HG02678 (cell line): ENCODE results near the gene SECTM1.

ENCODE experiments used
- ATAC-seq: cut with Tn5 transposase; IDR thresholded peaks from one replicate; pipeline ENCODE4 v1.9.1; 2021; ENCODE audit warnings: mild to moderate bottlenecking, moderate library complexity; ENCODE audit not compliant: unreplicated experiment

SECTM1 gene

DNA sequence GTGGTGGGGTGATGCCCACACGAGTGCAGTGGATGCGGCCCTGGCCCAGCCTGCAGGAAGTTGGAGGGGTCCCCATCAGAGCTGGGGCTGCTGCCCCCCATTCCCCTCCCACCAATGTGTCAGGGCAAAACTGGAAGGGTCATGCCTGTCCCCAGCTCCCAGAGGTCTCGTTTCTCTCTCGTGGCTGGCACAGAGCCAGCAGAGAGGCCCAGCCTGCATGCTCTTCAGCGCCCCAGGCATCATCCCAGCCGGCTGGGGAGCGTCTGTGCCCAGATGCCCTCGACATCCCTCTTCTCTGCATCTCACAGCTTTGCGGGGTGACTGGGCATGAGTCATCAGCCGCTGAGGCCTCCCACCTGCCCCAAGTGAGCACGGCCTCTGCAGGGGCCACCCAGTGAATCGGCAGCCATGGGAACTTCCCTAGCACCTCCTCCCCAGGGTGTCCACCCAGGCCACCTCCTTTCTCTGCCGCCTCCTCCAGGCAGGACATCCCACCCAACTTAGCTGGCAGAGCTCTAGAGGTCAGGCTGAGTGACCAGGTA, 50.3 kb downstream of the SECTM1 start:
- no peak for ATAC-seq

DNA sequence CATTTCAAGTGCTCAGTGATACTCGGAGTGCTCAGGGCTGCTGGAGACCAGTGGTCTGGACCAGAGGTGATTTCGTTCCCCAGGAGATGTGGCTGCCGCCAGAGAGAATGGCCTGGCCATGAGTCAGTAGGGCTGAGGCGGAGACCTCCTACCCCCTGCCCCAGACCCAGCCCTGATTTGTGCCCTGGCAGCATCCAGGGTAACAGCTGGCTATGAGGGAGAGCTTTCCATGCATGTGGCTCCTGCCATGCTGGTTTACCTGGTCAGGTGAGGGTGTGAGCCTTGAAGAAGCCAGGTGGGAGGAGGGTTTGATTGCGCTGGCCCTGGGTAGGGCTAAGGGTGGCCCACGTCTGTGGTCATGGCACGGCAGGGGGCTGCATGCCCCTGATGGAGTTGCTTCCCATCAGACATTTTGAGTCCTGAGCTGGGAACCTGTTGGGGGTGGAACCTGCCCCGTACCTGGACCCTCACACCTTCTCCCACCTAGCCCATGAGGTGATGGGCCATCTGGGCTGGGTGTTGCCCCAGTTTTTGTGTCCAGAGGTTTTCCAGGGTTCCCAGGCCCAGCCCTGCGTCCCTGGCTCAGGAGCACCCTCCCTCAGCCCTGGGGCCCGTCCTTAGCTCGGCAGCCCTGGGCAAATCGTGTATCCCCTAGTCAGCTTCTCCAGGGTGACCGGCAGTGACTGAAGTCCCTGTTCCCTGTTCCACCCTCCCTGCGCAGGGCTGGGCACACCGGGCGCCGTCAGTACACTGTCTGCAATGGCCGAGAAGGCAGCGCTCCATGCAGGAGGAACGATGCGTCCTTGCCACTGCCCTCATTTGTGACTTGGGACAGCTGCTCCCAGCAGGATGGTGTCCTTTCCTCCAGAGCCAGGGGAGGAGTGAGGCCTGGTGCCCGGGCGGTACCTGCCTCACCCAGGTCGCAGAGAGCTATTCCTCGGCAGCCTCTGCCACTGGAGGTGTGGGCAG, 51.0 kb downstream of the SECTM1 start:
- ATAC-seq: no peak

DNA sequence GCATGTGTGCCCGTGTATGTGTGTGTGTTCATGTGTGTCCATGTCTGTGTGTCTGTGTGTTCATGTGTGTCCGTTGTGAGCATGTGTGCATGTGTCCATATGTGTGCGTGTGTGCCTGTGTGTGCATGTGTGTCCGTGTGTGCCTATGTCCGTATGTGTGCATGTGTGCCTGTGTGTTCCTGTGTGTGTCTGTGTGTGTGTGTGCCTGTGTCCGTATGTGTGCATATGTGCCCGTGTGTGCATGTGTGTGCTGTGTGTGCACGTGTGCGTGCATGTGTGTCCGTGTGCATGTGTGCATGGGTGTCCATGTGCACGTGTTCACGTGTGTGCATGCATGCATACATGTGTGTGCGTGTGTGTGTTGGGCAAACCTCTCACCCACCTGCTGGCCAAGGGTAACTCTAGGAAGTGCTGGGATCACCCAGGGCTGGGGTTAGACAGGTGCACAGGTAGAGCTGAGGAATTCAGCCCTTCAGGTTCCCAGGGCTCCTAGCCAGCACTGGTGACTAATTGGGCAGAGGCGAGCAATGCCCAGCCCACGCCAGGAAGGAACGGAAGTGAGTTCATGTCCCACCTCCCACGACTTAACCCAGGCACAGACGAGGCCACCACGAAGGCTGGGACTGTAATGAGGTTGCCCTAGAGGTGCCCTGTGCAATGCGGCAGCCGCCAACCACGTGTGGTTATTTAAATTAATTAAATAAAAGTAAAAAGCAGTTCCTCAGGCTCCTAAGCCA, 51.9 kb downstream of the SECTM1 start:
- ATAC-seq: no peak

DNA sequence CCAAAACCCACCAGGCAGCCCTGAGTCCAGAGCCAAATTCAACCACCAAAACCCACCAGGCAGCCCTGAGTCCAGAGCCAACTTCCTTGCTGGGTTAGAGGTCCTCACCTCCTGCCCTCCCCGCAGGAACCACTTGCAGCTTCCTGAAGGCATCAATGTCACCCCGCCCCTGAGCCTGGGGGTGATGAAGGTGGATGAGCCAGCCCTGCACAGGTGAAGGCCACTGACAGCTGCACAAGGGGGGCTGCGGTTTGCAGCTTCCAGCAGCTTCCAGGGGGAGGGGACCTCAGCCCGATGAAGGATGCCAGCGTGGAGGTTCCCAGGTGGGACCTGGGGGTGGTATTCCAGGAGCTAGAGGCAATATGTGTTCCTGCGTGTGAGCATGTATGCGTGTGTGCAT, 52.5 kb downstream of the SECTM1 start:
- no peak for ATAC-seq

DNA sequence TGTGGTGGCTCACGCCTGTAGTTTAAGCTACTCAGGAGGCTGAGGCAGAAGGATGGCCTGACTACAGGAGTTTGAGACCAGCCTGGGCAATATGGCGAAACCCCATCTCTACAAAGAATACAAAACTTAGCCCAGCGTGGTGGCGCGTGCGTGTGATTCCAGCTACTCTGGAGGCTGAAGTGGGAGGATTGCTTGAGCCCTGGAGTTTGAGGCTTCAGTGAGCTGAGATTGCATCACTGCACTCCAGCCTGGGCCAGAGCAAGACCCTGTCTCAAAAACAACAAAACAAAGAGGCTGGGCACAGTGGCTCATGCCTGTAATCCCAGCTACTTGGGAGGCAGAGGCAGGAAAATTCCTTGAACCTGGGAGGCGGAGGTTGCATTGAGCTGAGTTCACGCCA, 53.0 kb downstream of the SECTM1 start:
- no peak for ATAC-seq

DNA sequence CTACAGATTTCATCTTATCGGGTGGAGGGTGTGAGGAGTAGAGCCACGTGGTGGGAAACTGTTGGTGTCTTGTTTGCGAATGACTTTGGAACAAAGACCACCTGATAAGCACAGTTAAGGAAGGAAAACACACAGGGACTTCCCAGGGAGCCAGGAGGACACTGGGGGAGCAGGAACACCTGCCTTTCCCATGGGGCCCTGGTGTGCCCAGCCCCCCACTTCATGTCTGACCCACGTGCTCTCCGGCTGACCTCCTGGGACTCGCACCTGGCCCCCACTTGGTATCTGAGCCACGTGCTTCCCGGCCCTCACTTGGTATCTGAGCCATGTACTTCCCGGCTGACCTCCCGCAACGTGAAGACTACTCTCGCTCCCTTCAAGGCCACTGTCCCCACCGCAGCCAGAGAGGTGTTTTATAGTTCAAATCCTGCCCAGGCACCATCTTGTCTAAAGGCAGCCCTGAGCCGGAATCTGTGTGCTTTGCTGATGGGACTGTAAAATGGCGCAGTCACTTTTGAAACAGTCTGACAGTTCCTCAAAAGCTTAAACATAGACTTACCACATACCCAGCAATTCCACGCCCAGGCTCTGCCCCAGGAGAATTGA, 54.7 kb downstream of the SECTM1 start:
- no peak for ATAC-seq

DNA sequence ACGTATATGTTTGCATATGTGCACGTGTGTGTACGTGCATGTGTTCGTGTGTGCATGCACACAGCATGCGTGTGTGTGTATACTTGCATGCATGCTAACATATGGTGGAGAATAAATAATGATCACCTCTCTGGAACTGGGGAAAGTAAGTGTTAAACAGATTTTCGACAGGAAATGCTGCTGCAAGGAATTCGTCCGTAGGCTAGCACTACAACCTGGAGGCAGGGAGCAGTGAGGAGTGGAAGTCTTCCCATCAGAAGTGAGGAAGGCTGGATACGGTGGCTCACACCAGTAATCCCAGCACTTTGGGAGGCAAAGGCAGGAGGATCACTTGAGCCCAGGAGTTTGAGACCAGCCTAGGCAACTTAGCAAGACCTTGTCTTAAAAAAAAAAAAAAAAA, 55.3 kb downstream of the SECTM1 start:
- ATAC-seq: no peak

DNA sequence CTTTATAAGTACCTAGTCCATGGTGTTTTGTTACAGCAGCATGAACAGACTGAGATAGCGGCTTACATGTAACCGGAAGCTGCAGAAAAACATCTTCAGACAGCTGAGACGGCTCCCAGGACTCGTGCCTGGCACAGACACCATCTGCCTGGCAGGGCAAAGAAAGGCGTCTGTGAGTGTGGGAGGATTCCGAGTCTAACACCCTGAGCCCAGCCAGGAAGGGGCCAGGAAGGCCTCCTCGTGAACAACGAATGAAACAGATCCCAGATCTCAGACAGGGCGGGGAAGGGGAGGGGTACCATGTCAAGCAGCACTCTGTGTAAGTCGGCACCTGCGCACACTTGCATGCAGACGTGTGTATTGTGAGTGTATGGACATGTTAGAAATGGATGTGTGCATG, 55.7 kb downstream of the SECTM1 start:
- ATAC-seq: no peak

DNA sequence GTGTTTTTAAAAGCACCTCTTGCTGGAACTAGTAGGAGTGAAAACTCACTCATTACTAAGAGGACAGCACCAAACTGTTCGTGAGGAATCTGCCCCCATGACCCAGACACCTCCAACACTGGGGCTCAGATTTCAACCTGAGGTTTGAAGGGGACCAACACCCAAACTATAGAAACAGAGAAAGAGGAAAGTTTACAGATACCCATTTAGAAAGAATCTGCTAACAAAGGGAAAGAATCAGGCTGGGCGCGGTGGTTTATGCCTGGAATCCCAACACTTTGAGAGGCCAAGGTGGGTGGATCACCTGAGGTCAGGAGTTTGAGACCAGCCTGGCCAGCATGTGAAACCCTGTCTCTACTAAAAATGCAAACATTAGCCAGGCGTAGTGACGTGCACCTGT, 56.6 kb downstream of the SECTM1 start:
- no peak for ATAC-seq

DNA sequence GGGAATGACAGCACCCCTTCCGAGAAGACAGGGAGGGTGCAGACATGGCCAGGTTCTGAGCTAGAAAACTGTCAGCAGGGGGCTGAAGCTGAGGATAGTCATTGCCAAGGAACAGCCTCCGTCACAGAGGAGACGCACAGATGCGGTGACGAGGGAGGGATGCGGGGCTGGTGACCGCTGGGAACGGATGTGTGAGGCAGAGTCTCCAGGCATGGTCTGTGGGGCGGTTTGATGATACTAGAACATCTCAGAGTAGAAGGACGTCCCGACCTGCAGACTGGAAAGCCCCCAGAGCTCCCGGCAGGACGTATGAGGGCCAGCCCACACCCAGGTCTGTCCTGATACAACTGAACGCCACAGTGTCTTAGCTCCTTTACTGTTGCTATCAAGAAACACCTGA, 58.2 kb downstream of the SECTM1 start:
- ATAC-seq: no peak

DNA sequence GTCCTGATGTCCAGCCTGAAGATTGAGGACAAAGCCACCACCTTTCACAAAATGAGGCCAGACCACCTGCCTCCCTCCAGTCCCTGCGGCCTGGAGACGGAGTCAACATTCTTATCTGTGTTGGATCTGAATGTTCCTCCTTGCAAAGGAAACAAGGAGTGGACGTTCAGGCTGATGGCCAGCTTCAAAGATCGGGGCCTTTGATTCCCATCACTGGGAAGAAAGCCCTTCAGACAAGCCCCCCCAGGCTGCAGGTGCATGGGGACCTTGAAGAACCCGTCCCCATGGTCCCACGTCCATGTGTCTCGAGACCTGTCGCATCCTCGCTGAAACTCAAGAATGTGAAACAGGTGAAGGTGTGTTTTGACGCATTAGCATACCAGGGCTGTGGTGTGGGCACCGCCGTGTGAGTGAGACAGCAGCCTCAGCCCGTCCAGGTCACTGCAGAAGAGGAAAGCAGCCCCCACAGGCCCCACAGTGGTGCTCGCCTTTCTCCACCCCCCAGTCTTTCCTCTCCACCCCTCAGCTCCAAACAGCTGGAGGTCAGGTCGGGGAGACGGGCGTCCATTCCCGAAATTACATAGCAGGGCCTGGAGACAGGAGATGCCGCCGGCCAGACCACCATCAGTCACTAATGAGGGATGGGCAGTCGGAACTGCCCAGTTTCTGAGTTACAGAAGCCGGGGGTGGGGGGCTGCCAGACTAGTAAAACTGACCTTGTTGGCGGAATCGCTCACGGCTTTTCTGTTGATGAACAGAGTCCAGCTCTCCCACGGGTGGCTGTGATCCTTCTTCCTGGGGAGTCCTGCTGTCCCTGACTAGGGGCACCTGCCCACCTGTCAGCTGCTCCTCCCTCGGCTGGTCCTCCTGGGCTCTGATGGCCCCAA, 59.2 kb downstream of the SECTM1 start:
- no peak for ATAC-seq

DNA sequence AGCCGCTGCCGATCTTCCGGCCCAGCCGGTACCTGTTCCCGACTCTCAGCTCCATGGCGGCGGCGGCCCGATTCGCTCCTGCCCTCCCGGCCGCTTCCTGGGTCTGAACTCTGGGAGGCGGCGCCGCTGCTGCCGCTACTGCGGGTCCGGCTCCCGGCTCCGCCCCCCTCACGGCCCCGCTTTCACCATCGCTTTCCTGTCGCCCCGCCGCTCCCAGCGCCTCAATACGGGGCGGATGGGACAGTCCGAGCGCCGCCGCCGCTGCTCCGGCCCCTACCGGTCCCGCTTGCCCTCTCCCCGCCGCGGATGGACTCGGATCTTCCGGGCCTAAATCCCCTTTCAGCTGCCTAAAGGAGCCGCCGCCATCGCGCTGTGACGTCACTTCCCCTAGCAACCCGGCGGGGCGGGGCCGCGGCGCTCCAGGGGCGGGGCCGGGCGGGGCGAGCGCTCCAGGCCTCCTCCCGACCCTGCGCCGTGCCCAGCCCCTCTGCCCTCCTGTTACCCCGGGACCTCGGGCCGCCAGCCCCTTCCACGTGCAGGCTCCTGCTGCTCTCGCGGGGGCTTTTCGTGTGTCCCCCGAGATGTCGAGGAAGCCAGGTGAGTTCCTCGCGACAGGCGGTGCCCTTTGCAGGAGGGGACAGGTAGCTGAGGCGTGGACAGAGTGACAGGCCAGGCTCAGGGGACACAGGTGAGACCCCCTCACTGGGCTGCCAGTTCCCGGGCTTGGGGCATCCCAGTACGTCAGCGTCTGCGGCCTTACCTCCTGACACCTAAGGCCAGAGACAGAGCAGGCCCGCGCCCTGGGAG, 60.0 kb downstream of the SECTM1 start, which contains the start of gene CSNK1D:
Gene CSNK1D, minus strand, starts transcription at position 374 of the 807 bp plus-strand sequence. Its CDS starts 319 bp downstream, at position 55.
- ATAC-seq: peak; percentile 83

DNA sequence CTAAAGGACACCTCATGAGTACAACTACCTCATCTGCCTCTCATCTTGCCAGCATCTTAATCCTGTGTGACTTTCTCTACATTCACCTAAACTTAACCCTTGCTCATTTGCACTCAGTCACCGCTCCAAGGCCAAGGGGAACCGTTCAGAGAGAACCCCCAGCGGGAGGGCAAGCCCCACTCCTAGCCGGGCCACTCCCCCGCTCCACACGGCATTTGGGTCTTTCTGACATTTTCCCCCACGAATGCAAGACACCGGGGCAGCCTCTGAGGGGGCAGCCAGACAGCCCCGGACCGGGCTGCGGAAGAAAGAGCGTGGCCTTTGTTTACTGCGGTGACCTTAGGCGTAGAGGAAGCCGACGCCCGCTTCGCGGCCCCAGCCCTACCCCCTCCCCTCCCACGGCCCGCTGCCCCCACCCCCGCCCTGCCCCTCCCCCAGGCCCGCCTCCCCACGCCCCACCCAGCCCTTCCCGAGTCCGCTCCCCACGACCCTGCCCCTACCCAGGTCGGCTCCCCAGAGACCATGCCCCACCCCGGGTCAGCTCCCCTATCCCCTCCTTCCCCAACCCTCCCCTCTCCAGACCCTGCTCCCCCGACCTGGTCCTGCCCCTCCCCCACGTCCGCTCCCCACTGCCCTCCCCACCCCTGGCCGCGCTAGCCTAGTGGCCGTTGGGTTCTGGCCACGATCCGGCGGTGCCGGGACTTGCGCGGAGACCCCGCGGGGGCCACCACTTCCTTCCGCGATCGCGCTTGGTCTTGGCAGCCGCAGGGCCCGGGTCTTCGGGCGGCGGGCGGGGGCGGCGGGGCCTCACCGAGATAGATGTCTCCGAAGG, 60.9 kb downstream of the SECTM1 start:
- ATAC-seq: peak; percentile 3

DNA sequence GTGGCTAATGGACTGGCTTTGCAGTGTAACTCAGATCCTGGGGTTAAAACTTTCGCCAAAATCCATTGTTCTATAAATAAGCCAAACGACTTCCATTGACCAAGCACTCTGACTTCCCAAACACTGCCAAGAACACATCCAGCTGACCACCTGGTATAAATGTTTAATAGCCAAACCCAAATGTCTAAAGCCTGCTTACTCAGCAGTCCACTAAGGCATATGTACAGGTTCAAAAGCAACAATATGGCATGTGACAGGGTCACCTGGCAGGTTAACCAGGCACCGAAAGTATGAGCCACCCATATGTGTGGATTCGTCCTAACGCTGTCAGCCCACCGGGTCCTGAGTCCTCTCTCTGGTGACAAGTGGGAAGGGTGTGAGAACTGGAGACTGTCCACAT, 62.2 kb downstream of the SECTM1 start:
- no peak for ATAC-seq
